Measurements from ENCODE around the gene SPDYE4.

Gene SPDYE4

GRCh38 chr17:8736796-8737195, 21.6 kb downstream of the SPDYE4 start:
- no peak for DNase-seq

GRCh38 chr17:8736362-8736761, 22.0 kb downstream of the SPDYE4 start:
- no peak for DNase-seq

GRCh38 chr17:8735336-8735939, 22.9 kb downstream of the SPDYE4 start:
- no peak for DNase-seq

- DNase-seq: no peak
Observed at GRCh38 chr17:8734876-8735275, 23.5 kb downstream of the SPDYE4 start.

- no peak for DNase-seq
Observed at GRCh38 chr17:8732406-8733085, 25.8 kb downstream of the SPDYE4 start.

- no peak for DNase-seq
Observed at GRCh38 chr17:8729860-8730259, 28.5 kb downstream of the SPDYE4 start.

GRCh38 chr17:8729421-8729820, 28.9 kb downstream of the SPDYE4 start:
- DNase-seq: no peak

- DNase-seq: no peak
Observed at GRCh38 chr17:8728971-8729370, 29.4 kb downstream of the SPDYE4 start.

GRCh38 chr17:8728251-8728938, 30.0 kb downstream of the SPDYE4 start:
- no peak for DNase-seq

- no peak for DNase-seq
Observed at GRCh38 chr17:8726941-8727555, 31.3 kb downstream of the SPDYE4 start.

GRCh38 chr17:8725881-8726876, 32.2 kb downstream of the SPDYE4 start:
- no peak for DNase-seq

GRCh38 chr17:8724451-8724850, 33.9 kb downstream of the SPDYE4 start:
- DNase-seq: no peak

GRCh38 chr17:8720596-8720995, 37.8 kb downstream of the SPDYE4 start:
- DNase-seq: no peak

- DNase-seq: no peak
Observed at GRCh38 chr17:8719291-8720246, 38.8 kb downstream of the SPDYE4 start.

GRCh38 chr17:8718001-8718563, 40.3 kb downstream of the SPDYE4 start:
- DNase-seq: no peak

GRCh38 chr17:8713878-8714277, 44.5 kb downstream of the SPDYE4 start:
- no peak for DNase-seq

GRCh38 chr17:8713315-8713714, 45.0 kb downstream of the SPDYE4 start:
- no peak for DNase-seq

- no peak for DNase-seq
Observed at GRCh38 chr17:8712698-8713097, 45.6 kb downstream of the SPDYE4 start.

GRCh38 chr17:8711291-8711690, 47.1 kb downstream of the SPDYE4 start:
- no peak for DNase-seq

GRCh38 chr17:8710813-8711212, 47.5 kb downstream of the SPDYE4 start:
- no peak for DNase-seq

- no peak for DNase-seq
Observed at GRCh38 chr17:8709006-8709405, 49.3 kb downstream of the SPDYE4 start.
